Ishikawa (cell line): ENCODE results near the gene MSTN.

Experiments used
- CREB1 ChIP-seq: IDR thresholded peaks from 2 replicates; pipeline ENCODE4 v1.6.1; 2012; ENCODE audit warnings: low read depth
- EP300 ChIP-seq: IDR thresholded peaks from 2 replicates; pipeline ENCODE4 v1.6.1; 2012; ENCODE audit warnings: borderline replicate concordance
- USF1 ChIP-seq: IDR thresholded peaks from 2 replicates; pipeline ENCODE4 v1.6.1; 2012
- YY1 ChIP-seq: IDR thresholded peaks from 2 replicates; pipeline ENCODE4 v1.6.1; 2012; ENCODE audit warnings: low read depth
- TF ChIP-seq, protein P1 (sequence below): IDR thresholded peaks from 2 replicates; pipeline ENCODE4 v1.6.1; 2012
- TF ChIP-seq, protein P2 (sequence below): IDR thresholded peaks from 2 replicates; pipeline ENCODE4 v1.6.1; 2012; ENCODE audit warnings: low read depth, mild to moderate bottlenecking

DNA sequence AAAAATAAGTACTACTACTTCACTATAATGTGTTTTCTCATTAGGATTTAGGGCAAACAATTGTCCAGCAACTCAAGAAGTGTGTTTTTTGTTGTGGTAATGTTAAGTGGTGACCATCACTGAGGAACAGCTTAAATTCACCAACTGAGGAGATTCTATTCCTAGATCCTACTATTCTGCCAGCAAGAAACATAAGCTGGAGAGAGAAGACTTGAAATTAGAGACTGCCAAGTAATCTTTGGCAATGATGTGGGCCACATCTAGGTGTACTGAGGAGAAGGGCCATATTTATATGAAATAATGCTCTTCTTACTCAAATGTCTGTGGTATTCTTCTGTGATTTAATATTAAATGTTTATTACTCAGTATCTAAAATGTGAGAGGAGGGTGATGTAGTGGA lies 44.3 kb upstream of the MSTN start:
- no peak for TF ChIP-seq YY1
- TF ChIP-seq, protein P1, sequence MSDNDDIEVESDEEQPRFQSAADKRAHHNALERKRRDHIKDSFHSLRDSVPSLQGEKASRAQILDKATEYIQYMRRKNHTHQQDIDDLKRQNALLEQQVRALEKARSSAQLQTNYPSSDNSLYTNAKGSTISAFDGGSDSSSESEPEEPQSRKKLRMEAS, result no peak
- TF ChIP-seq EP300, result no peak
- TF ChIP-seq, protein P2, sequence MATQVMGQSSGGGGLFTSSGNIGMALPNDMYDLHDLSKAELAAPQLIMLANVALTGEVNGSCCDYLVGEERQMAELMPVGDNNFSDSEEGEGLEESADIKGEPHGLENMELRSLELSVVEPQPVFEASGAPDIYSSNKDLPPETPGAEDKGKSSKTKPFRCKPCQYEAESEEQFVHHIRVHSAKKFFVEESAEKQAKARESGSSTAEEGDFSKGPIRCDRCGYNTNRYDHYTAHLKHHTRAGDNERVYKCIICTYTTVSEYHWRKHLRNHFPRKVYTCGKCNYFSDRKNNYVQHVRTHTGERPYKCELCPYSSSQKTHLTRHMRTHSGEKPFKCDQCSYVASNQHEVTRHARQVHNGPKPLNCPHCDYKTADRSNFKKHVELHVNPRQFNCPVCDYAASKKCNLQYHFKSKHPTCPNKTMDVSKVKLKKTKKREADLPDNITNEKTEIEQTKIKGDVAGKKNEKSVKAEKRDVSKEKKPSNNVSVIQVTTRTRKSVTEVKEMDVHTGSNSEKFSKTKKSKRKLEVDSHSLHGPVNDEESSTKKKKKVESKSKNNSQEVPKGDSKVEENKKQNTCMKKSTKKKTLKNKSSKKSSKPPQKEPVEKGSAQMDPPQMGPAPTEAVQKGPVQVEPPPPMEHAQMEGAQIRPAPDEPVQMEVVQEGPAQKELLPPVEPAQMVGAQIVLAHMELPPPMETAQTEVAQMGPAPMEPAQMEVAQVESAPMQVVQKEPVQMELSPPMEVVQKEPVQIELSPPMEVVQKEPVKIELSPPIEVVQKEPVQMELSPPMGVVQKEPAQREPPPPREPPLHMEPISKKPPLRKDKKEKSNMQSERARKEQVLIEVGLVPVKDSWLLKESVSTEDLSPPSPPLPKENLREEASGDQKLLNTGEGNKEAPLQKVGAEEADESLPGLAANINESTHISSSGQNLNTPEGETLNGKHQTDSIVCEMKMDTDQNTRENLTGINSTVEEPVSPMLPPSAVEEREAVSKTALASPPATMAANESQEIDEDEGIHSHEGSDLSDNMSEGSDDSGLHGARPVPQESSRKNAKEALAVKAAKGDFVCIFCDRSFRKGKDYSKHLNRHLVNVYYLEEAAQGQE, result no peak
- TF ChIP-seq CREB1, result no peak
- no peak for TF ChIP-seq USF1
